ENCODE data around the gene OR2T8. TPM values are rescaled to one million over a fixed set of nuclear protein-coding genes. Genes with fewer than 3 reads are reported as not detected.

Gene OR2T8
- total RNA-seq, 1 experiment from 2014 or later: not detected

GRCh38 chr1:247884797-247885413 is 35.1 kb upstream of the OR2T8 start (continued):
- TF ChIP-seq ZBTB33 (IDR thresholded peaks at IDR 0.05; ENCODE audit: extremely low read depth, insufficient replicate concordance, low read length) (no peak), CEBPB (IDR thresholded peaks at IDR 0.05; ENCODE audit: low read depth) (no peak)

- Histone ChIP-seq H3K4me2 (ENCODE audit: low read length) (no peak within 1 kb of the TSS), H4K20me1 (ENCODE audit: insufficient read depth) (no peaks in the 10 kb centered on the region), H3K9ac (ENCODE audit: low read length) (no peak within 1 kb of the TSS), H3K4me1 (ENCODE audit: control insufficient read depth in 1 of 2, insufficient read depth in 2 of 2, low read length in 2 of 2) (no peaks in the 10 kb centered on the region), H3K79me2 (ENCODE audit: insufficient read depth, low read length) (no peaks in the 10 kb centered on the region), H2AFZ (ENCODE audit: low read depth, low read length, poor library complexity, severe bottlenecking) (no peak within 1 kb of the TSS), H3K27me3 (ENCODE audit: insufficient read depth, low read length) (no peaks in the 10 kb centered on the region), H3K9me2 (ENCODE audit: insufficient read depth) (no peaks in the 10 kb centered on the region), H3K36me3 (ENCODE audit: control insufficient read depth in 1 of 2, insufficient read depth in 2 of 2, low read length in 2 of 2) (no peaks in the 10 kb centered on the region), H3K27ac (ENCODE audit: low read depth, low read length) (no peak within 1 kb of the TSS), H3K9me3 (ENCODE audit: control insufficient read depth in 1 of 2, insufficient read depth in 1 of 2, low read depth in 1 of 2, low read length in 2 of 2) (peaks cover 0 to 9% of the 10 kb centered on the region in 2 experiments; a peak in 1 of 4 replicates), H3K4me3 (replicated peaks in 1 of 2; ENCODE audit: low read depth in 1 of 2, low read length in 2 of 2) (no peak within 1 kb of the TSS)
- no peak for ATAC-seq
- intact Hi-C loops (cut with micrococcal nuclease): no loop called here
- POLR2A ChIA-PET: no interaction called here
- CTCF ChIA-PET: no interaction called here
- DNase-seq (ENCODE audit: low read depth, low spot score): no peak
- BruUV-seq (replicated peaks): no TSS peak
- RAD21 ChIA-PET (ENCODE audit: low non-redundant PET in 1 of 2, low total read pairs in 2 of 2, uncharacterized antibody in 2 of 2, unreplicated experiment in 2 of 2): no interaction called here
- no peak for TF ChIP-seq SP1 (IDR thresholded peaks at IDR 0.05; ENCODE audit: low read depth)
Measured at GRCh38 chr1:247895163-247895637, 24.9 kb upstream of the OR2T8 start, which contains the start of gene OR2W3. Gene OR2W3 (plus strand): TSS chr1:247895587. CDS start chr1:247895587, 0 bp downstream.

- TF ChIP-seq POLR2AphosphoS5 (IDR thresholded peaks at IDR 0.05; ENCODE audit: low read depth, low read length): no peak
- TF ChIP-seq ZNF274 (IDR thresholded peaks at IDR 0.05; ENCODE audit: low read depth, low read length): no peak
- no peak for TF ChIP-seq SIN3A (IDR thresholded peaks at IDR 0.05; ENCODE audit: low read depth)
- no peak for TF ChIP-seq ZBTB33 (IDR thresholded peaks at IDR 0.05; ENCODE audit: extremely low read depth, insufficient replicate concordance, low read length)
- TF ChIP-seq TCF7L2 (IDR thresholded peaks at IDR 0.05; ENCODE audit: borderline replicate concordance, extremely low read depth, insufficient read depth, insufficient read length): no peak
- no peak overlapping the region for H3K9ac ChIP-seq (ENCODE audit: low read length)
- no TSS peak for BruUV-seq (replicated peaks)
- no peaks in the 10 kb centered on the region for H4K20me1 ChIP-seq (ENCODE audit: insufficient read depth)
- H3K4me1 ChIP-seq (ENCODE audit: control insufficient read depth in 1 of 2, insufficient read depth in 2 of 2, low read length in 2 of 2): no peaks in the 10 kb centered on the region
- ATAC-seq (no peak), DNase-seq (ENCODE audit: low read depth, low spot score) (no peak)
- peaks cover 0 to 9% of the 10 kb centered on the region in 2 experiments; a peak in 1 of 4 replicates for H3K9me3 ChIP-seq (ENCODE audit: control insufficient read depth in 1 of 2, insufficient read depth in 1 of 2, low read depth in 1 of 2, low read length in 2 of 2)
- RAD21 ChIA-PET (ENCODE audit: low non-redundant PET in 1 of 2, low total read pairs in 2 of 2, uncharacterized antibody in 2 of 2, unreplicated experiment in 2 of 2): no interaction called here
- POLR2A ChIA-PET: no interaction called here
- H3K27ac ChIP-seq (ENCODE audit: low read depth, low read length): no peak overlapping the region
- H3K9me2 ChIP-seq (ENCODE audit: insufficient read depth): no peaks in the 10 kb centered on the region
- no peak overlapping the region for H3K4me3 ChIP-seq (replicated peaks in 1 of 2; ENCODE audit: low read depth in 1 of 2, low read length in 2 of 2)
- no peak overlapping the region for H3K4me2 ChIP-seq (ENCODE audit: low read length)
- H2AFZ ChIP-seq (ENCODE audit: low read depth, low read length, poor library complexity, severe bottlenecking): no peak overlapping the region
- H3K79me2 ChIP-seq (ENCODE audit: insufficient read depth, low read length): no peaks in the 10 kb centered on the region
- H3K36me3 ChIP-seq (ENCODE audit: control insufficient read depth in 1 of 2, insufficient read depth in 2 of 2, low read length in 2 of 2): no peaks in the 10 kb centered on the region
- CTCF ChIA-PET: no interaction called here
- intact Hi-C loops (cut with micrococcal nuclease): no loop called here
- H3K27me3 ChIP-seq (ENCODE audit: insufficient read depth, low read length): no peaks in the 10 kb centered on the region
Measured at GRCh38 chr1:247895976-247896375, 24.1 kb upstream of the OR2T8 start.
